Endothelial cell of umbilical vein (primary cell): ENCODE results near the gene KIRREL2. TPM values are rescaled to one million over a fixed set of nuclear protein-coding genes. Genes with fewer than 3 reads are reported as not detected.

Source experiments
- BruUV-seq: library from RNA; stranded (reverse); fragments of 400-500 nt; replicated peaks from 2 replicates; lab custom pipeline; 2021; lab: Mats Ljungman, UMichigan
- CTCF ChIA-PET: fragments of 300-600, 350-600 bp; sonication (Branson Sonifier 250); formaldehyde crosslinking; loops from one replicate; lab custom pipeline; 2021; ENCODE audit warnings: antibody characterized with exemption, inconsistent platforms; lab: Charles Lee
- POLR2A ChIA-PET: fragments of 300-600, 350-600 bp; sonication (Branson Sonifier 250); formaldehyde crosslinking; loops from one replicate; lab custom pipeline; 2021; ENCODE audit warnings: antibody characterized with exemption, inconsistent platforms; lab: Charles Lee
- DNase-seq: peaks from one replicate; pipeline ENCODE4 v3.0.0-alpha.2; 2011; ENCODE audit warnings: low read depth, low spot score
- FAIRE-seq: peaks from 2 replicates; lab custom pipeline; 2011; peaks lifted over from hg19 to GRCh38; lab: Jason Lieb, UNC
- H2AFZ ChIP-seq: 2 replicates; pipeline ENCODE4 v1.6.0; 2012; ENCODE audit warnings: low read depth, low read length, control low read depth, inconsistent platforms
- H3K27ac ChIP-seq: 2 replicates; pipeline ENCODE4 v1.5.1; 2011; ENCODE audit warnings: low read depth, mild to moderate bottlenecking, control low read depth, low read length, moderate library complexity; ENCODE audit not compliant: insufficient read depth
- H3K27me3 ChIP-seq, 2 experiments: 2 replicates each; pipeline versions ENCODE4 v1.6.0 to v1.6.1; 2011; ENCODE audit warnings: low read length in 2 of 2, mixed read lengths in 1 of 2; ENCODE audit not compliant: control insufficient read depth in 2 of 2, insufficient read depth in 2 of 2
- H3K36me3 ChIP-seq, 2 experiments: 2 replicates in 1 of 2; 3 replicates in 1 of 2; pipeline ENCODE4 v1.5.1; 2011; ENCODE audit warnings: low read length in 2 of 2, mild to moderate bottlenecking in 1 of 2, moderate library complexity in 1 of 2; ENCODE audit not compliant: control insufficient read depth in 2 of 2, insufficient read depth in 2 of 2; ENCODE audit errors: extremely low read depth in 1 of 2
- H3K4me1 ChIP-seq: 3 replicates; pipeline ENCODE4 v1.5.1; 2011; ENCODE audit warnings: mild to moderate bottlenecking, low read length; ENCODE audit not compliant: control insufficient read depth, insufficient read depth; ENCODE audit errors: extremely low read depth
- H3K4me2 ChIP-seq: 2 replicates; pipeline ENCODE4 v1.6.1; 2011; ENCODE audit warnings: low read length, control low read depth, mixed read lengths; ENCODE audit not compliant: insufficient read depth
- H3K4me3 ChIP-seq, 3 experiments: fragments of 200-600 bp in 1 of 3; sonication (generic), shearing (Covaris generic) in 1 of 3; replicated peaks in 1 of 3; 2 replicates each; pipeline ENCODE4 v1.5.1; 2011 to 2016; ENCODE audit warnings: control low read depth in 3 of 3, low read length in 3 of 3, mild to moderate bottlenecking in 2 of 3, inconsistent platforms in 1 of 3, low read depth in 1 of 3, moderate library complexity in 1 of 3; ENCODE audit not compliant: insufficient read depth in 1 of 3
- H3K79me2 ChIP-seq: 2 replicates; pipeline ENCODE4 v1.6.0; 2012; ENCODE audit warnings: low read length, inconsistent platforms; ENCODE audit not compliant: control insufficient read depth, insufficient read depth
- H3K9ac ChIP-seq: replicated peaks from 2 replicates; pipeline ENCODE3; 2011; ENCODE audit warnings: low read length, control low read depth; ENCODE audit not compliant: insufficient read depth; ENCODE audit errors: extremely low read depth
- H3K9me1 ChIP-seq: replicated peaks from 3 replicates; pipeline ENCODE4 v1.6.0; 2011; ENCODE audit warnings: mild to moderate bottlenecking, low read length; ENCODE audit not compliant: control insufficient read depth, insufficient read depth; ENCODE audit errors: extremely low read depth
- H3K9me3 ChIP-seq: replicated peaks from 2 replicates; pipeline ENCODE4 v1.5.1; 2012; ENCODE audit warnings: low read length, inconsistent platforms; ENCODE audit not compliant: control insufficient read depth, insufficient read depth
- H4K20me1 ChIP-seq: replicated peaks from 2 replicates; pipeline ENCODE3; 2011; ENCODE audit warnings: mild to moderate bottlenecking, low read length; ENCODE audit not compliant: control insufficient read depth, insufficient read depth; ENCODE audit errors: extremely low read depth
- EZH2 ChIP-seq: IDR thresholded peaks from 2 replicates; pipeline ENCODE4 v1.6.1; 2012; ENCODE audit warnings: borderline replicate concordance, low read depth, mild to moderate bottlenecking, moderate library complexity, low read length, inconsistent platforms; ENCODE audit not compliant: severe bottlenecking
- FOS ChIP-seq: IDR thresholded peaks from 2 replicates; pipeline ENCODE4 v1.6.1; 2011; ENCODE audit warnings: mild to moderate bottlenecking, low read length, moderate library complexity, borderline replicate concordance; ENCODE audit not compliant: insufficient read depth
- GATA2 ChIP-seq: IDR thresholded peaks from 2 replicates; pipeline ENCODE4 v1.7.0; 2011; ENCODE audit warnings: low read depth, mild to moderate bottlenecking, moderate library complexity, mixed read lengths, low read length; ENCODE audit not compliant: insufficient read length, insufficient read depth
- JUN ChIP-seq: IDR thresholded peaks from 2 replicates; pipeline ENCODE4 v1.6.1; 2011; ENCODE audit warnings: borderline replicate concordance, low read depth; ENCODE audit not compliant: insufficient read length, insufficient read depth
- MYC ChIP-seq: IDR thresholded peaks from one replicate; pipeline ENCODE4 v1.6.1; 2011; ENCODE audit warnings: mild to moderate bottlenecking, low read depth, low read length
- POLR2A ChIP-seq: IDR thresholded peaks from 2 replicates; pipeline ENCODE4 v1.6.1; 2012; ENCODE audit warnings: low read depth, mild to moderate bottlenecking, control low read depth, low read length
- POLR2AphosphoS5 ChIP-seq: IDR thresholded peaks from 2 replicates; pipeline ENCODE4 v1.6.1; 2012; ENCODE audit warnings: low read depth, mild to moderate bottlenecking, control low read depth, low read length, moderate library complexity; ENCODE audit not compliant: insufficient read depth
- dilution Hi-C: fragments of 300-500 bp; cut with MboI; formaldehyde crosslinking; loops from one replicate; pipeline ENCODE4 v1.15.0; 2019; ENCODE audit warnings: low sequenced_read_pairs; ENCODE audit not compliant: extremely low pct_ligation_motif_present
- intact Hi-C: fragments of 100-400 bp; cut with micrococcal nuclease; formaldehyde crosslinking; loops from one replicate; pipeline ENCODE4 v1.10.0; 2022
- polyA plus RNA-seq, 4 experiments: library from polyadenylated mRNA; depleted of rRNA in 3 of 4; stranded (reverse) in 3 of 4; unstranded in 1 of 4; fragments of >200 nt; gene quantifications; 2 replicates each; pipeline versions ENCODE4 v1.2.1 to v1.2.3, GENCODE V29; 2011 to 2012; ENCODE audit warnings: missing spikeins in 1 of 4
- total RNA-seq: library from RNA; stranded (reverse); gene quantifications from 2 replicates; pipeline ENCODE4 v1.2.3, GENCODE V29; 2021
- TF ChIP-seq, protein P1 (sequence below), 2 donors: IDR thresholded peaks; 1 replicate in 1 of 2; 2 replicates in 1 of 2; pipeline ENCODE4 v1.5.1; 2011; ENCODE audit warnings: low read length in 2 of 2, mild to moderate bottlenecking in 2 of 2, moderate library complexity in 2 of 2, control low read depth in 1 of 2, inconsistent platforms in 1 of 2, low read depth in 1 of 2; ENCODE audit not compliant: insufficient read depth in 1 of 2; ENCODE audit errors: extremely low read depth in 1 of 2
- TF ChIP-seq, protein P2 (sequence below): IDR thresholded peaks from 2 replicates; pipeline ENCODE4 v1.6.1; 2011; ENCODE audit not compliant: insufficient read depth, insufficient read length

Gene KIRREL2
- total and polyA plus RNA-seq, 2 donors (not counting 3 experiments of a cell fraction or from before 2014, with no cell fraction given): not detected

GRCh38 chr19:35899547-35900214 is 43.0 kb downstream of the KIRREL2 start:
- TF ChIP-seq POLR2AphosphoS5 (peak; percentile 37), EZH2 (no peak)
- peak overlapping the region; percentile 92 for H3K4me2 ChIP-seq
- H3K4me3 ChIP-seq: peak overlapping the region; percentile 65 to 96 (median 85)
- intact Hi-C loops (loop anchor here (1.0 kb wide), 2 partner anchors 32 to 182 kb away; no protein-coding TSS in a partner anchor), dilution Hi-C loops (no loop called here)
- BruUV-seq: no TSS peak
- peaks cover 16% of the 10 kb centered on the region for H3K4me1 ChIP-seq
- H3K27ac ChIP-seq: peak overlapping the region; percentile 65
- ChIA-PET CTCF (interaction anchor here (1.4 kb wide), 1 partner anchor 18 kb away, joined by 3 read pairs; no protein-coding TSS in a partner anchor), POLR2A (no interaction called here)
- peak; percentile 79 for FAIRE-seq
- peaks cover 0 to 6% of the 10 kb centered on the region in 2 experiments for H3K27me3 ChIP-seq
- H2AFZ ChIP-seq: peak overlapping the region; percentile 90
- peak; percentile 70 for DNase-seq
- peaks cover 0 to 8% of the 10 kb centered on the region in 2 experiments for H3K36me3 ChIP-seq
- H4K20me1 ChIP-seq: no peaks in the 10 kb centered on the region
- peak overlapping the region; percentile 78 for H3K9ac ChIP-seq
- no peaks in the 10 kb centered on the region for H3K9me3 ChIP-seq
- H3K79me2 ChIP-seq: peaks cover 2% of the 10 kb centered on the region
- no peaks in the 10 kb centered on the region for H3K9me1 ChIP-seq

GRCh38 chr19:35901055-35901644 is 44.4 kb downstream of the KIRREL2 start:
- peaks cover 2% of the 10 kb centered on the region for H3K79me2 ChIP-seq
- peaks cover 16% of the 10 kb centered on the region for H3K4me1 ChIP-seq
- H3K27ac ChIP-seq: no peak overlapping the region
- H2AFZ ChIP-seq: peak overlapping the region; percentile 64
- ChIA-PET POLR2A (no interaction called here), CTCF (interaction anchor here (1.4 kb wide), 1 partner anchor 20 kb away, joined by 3 read pairs; no protein-coding TSS in a partner anchor)
- H3K27me3 ChIP-seq: peaks cover 0 to 6% of the 10 kb centered on the region in 2 experiments
- dilution Hi-C loops (no loop called here), intact Hi-C loops (no loop called here)
- no TSS peak for BruUV-seq
- no peaks in the 10 kb centered on the region for H3K9me3 ChIP-seq
- peaks cover 0 to 3% of the 10 kb centered on the region in 2 experiments for H3K36me3 ChIP-seq
- H3K4me3 ChIP-seq: no peak overlapping the region
- TF ChIP-seq FOS (no peak), EZH2 (no peak), GATA2 (no peak), POLR2A (no peak), MYC (no peak), JUN (no peak), POLR2AphosphoS5 (no peak)
- TF ChIP-seq, protein P1, sequence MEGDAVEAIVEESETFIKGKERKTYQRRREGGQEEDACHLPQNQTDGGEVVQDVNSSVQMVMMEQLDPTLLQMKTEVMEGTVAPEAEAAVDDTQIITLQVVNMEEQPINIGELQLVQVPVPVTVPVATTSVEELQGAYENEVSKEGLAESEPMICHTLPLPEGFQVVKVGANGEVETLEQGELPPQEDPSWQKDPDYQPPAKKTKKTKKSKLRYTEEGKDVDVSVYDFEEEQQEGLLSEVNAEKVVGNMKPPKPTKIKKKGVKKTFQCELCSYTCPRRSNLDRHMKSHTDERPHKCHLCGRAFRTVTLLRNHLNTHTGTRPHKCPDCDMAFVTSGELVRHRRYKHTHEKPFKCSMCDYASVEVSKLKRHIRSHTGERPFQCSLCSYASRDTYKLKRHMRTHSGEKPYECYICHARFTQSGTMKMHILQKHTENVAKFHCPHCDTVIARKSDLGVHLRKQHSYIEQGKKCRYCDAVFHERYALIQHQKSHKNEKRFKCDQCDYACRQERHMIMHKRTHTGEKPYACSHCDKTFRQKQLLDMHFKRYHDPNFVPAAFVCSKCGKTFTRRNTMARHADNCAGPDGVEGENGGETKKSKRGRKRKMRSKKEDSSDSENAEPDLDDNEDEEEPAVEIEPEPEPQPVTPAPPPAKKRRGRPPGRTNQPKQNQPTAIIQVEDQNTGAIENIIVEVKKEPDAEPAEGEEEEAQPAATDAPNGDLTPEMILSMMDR (IDR thresholded peaks at IDR 0.05; ENCODE audit: extremely low read depth in 1 of 2, insufficient read depth in 1 of 2, low read depth in 1 of 2, low read length in 2 of 2): no peak
- TF ChIP-seq, protein P2, sequence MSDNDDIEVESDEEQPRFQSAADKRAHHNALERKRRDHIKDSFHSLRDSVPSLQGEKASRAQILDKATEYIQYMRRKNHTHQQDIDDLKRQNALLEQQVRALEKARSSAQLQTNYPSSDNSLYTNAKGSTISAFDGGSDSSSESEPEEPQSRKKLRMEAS: no peak
- no peak overlapping the region for H3K9ac ChIP-seq
- no peak overlapping the region for H3K4me2 ChIP-seq
- FAIRE-seq: no peak
- no peaks in the 10 kb centered on the region for H3K9me1 ChIP-seq
- DNase-seq: no peak
- H4K20me1 ChIP-seq: no peaks in the 10 kb centered on the region
